ENCODE data around the gene ALDH1A2.

The ALDH1A2 gene

GRCh38 chr15:57994221-57995049 lies 71.1 kb downstream of the ALDH1A2 start:
- no peak for DNase-seq (ENCODE audit: low spot score)

- DNase-seq (ENCODE audit: low spot score): no peak
Measured at GRCh38 chr15:57993409-57994145, 71.9 kb downstream of the ALDH1A2 start.

GRCh38 chr15:57992761-57993355 lies 72.7 kb downstream of the ALDH1A2 start:
- DNase-seq (ENCODE audit: low spot score): no peak

DNA sequence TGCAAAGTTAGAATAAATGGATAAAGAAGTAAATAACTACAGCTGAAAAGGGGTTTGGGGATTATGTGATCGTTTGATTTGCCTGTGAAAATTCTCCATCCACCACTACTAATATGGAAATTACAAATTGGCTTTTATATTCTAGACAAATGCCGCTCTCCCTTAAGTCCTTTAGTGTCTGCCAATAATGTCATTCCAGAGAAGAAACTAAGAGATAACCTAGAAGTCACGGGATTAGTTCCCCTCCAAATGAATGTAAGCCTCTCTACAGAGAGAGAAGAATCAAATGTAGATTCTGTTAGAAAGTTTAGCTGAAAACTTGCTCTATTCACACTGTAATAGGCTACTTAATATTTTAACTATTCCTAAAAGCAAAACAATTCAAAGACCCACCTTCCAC lies 92.0 kb downstream of the ALDH1A2 start:
- DNase-seq (ENCODE audit: low spot score): no peak

DNA sequence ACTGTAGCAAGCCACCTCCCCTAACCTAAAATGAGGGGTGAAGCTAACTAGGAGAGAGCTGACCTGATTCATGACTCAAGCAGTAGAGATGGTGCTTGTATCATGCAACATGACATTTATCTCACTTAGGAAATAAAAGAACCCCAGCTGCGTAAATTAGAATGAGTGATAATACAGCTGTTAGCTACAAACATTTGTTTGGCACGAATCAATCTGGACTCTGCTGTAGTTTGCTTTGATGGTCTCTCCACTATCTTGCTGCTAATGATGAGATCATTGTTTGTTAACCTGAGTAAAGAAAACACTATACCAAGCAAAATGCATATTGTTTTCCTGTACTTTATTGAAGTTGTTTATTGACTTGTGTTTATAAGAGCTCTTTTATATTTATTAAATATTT lies 92.6 kb downstream of the ALDH1A2 start:
- DNase-seq (ENCODE audit: low spot score): no peak

- DNase-seq (ENCODE audit: low spot score): no peak
Measured at GRCh38 chr15:57969996-57970395, 95.5 kb downstream of the ALDH1A2 start.

- no peak for DNase-seq (ENCODE audit: low spot score)
Measured at GRCh38 chr15:57969355-57969754, 96.2 kb downstream of the ALDH1A2 start.

GRCh38 chr15:57962887-57963286 lies 102.6 kb downstream of the ALDH1A2 start:
- no peak for DNase-seq (ENCODE audit: low spot score)

- no peak for DNase-seq (ENCODE audit: low spot score)
Measured at GRCh38 chr15:57961919-57962318, 103.6 kb downstream of the ALDH1A2 start.

- no peak for DNase-seq (ENCODE audit: low spot score)
Measured at GRCh38 chr15:57957113-57957512, 108.4 kb downstream of the ALDH1A2 start.

GRCh38 chr15:57953874-57954273 lies 111.6 kb downstream of the ALDH1A2 start:
- DNase-seq (ENCODE audit: low spot score): no peak

DNA sequence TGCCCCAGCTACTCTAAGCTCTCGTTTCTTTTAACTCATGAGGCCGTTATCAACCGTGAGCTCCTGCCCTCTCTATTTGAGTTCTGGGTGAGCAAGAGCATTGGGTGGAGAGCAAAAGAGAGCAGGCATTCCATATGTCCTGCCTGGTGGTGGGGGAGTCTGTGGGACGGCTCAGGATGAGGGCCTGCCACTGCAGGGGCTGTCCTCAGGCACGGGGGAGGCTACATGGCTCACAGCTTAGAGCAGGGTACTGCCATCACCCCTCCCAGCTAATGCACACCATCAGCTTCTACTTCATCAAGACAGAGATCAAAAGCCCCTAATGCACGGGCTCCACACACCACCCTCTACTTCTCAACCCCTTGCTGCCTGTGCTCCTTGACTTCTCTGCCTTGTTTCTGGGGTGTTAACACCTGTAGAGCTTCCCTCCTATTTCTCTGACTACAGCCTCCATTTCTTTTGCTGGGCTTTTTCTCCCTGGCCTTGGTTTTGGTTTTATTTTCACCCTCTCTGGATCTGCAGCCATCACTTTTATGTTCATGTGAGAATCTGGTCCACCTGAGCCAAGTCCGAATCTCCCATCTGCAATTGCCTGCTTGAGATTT lies 114.1 kb downstream of the ALDH1A2 start:
- no peak for DNase-seq (ENCODE audit: low spot score)

DNA sequence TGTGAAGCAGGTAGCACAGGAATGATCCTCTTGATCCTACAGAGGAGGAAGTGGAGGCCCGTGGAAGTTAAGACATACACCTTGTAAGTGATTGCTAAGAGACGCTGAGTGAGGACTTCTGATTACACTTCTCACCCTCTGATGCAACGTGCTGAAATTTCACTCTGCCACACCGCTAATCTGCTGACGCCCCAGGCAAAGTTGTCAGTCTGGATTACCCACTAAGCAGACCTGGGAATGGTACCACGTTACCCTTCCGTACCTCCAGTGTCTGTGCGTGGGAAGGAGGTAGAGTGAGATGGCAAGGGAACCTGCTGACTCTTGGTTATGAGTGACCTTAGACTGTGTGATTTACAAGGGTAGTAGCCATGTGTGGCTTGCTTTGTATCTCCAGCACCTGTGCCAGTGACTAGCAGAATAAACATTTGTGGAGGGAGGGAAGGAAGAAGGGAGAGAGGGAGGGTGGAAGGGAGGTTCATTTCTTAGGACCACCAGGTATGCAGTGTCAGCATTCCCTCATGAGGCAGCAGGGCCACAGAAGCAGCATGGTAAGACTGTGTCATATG lies 115.0 kb downstream of the ALDH1A2 start:
- DNase-seq (ENCODE audit: low spot score): no peak

- no peak for DNase-seq (ENCODE audit: low spot score)
Measured at GRCh38 chr15:57949374-57949943, 116.1 kb downstream of the ALDH1A2 start.

DNA sequence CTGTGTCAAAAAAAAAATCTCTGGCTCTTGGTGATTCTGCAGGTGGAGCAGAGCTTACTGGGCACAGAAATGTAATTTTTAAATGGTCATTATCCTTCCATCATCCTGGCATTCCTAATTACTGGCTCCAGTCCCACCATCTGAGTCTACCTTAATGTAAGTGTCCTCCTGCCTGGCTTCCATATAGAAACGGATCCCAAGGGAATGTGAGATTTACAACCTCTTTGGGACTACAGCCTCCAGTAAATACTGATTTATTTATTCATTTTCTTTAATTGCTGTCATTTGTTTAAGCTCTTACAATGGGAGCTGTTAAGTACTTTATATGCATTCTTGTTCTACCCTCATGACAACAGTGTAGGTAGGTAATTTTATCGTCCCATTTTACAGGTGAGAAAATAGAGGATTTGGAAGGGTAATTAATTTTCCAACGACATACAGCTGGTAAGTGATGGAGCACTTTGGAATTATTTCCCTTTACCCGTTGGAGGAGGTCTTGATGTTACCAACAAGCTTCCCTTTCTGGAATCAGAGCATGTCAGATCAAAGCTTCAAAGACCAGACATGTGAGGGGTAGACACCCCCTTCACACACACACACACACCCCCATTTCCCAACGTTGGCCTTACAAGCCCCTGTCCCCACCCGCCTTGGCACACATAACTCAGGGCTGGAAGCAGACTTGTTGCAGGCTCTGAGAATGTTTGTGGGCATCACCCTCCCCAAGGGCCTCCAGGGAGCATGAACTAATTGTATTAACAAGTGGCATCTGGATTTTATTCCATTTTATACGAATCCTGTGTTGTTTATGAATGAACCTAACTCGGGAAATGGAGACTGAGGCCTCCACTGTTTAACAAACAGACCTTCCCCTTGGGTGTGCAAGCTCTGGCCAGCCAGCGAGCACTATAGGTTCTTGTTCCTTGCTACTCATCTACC lies 116.9 kb downstream of the ALDH1A2 start:
- no peak for DNase-seq (ENCODE audit: low spot score)

DNA sequence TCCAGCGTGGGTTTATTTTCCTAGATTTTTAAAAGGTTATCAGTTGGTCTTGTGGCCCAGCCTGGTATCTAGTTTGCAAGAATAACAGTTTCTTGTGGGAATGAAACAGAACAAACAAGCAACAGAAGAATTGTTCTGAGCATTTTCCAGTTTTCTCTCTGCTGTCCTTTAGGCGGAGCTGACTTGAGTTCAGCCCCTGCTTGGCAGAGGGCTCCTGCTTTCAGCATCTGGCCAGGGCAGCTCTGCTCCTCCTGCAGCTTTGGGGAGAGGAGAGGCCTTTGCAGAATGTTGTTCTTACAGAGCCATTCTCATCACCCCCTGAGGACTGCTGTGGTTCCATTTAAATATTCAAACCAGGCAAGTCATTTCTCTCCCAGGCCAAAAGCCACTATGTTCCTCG lies 117.7 kb downstream of the ALDH1A2 start:
- DNase-seq (ENCODE audit: low spot score): no peak

- DNase-seq (ENCODE audit: low spot score): no peak
Measured at GRCh38 chr15:57947282-57947681, 118.2 kb downstream of the ALDH1A2 start.

DNA sequence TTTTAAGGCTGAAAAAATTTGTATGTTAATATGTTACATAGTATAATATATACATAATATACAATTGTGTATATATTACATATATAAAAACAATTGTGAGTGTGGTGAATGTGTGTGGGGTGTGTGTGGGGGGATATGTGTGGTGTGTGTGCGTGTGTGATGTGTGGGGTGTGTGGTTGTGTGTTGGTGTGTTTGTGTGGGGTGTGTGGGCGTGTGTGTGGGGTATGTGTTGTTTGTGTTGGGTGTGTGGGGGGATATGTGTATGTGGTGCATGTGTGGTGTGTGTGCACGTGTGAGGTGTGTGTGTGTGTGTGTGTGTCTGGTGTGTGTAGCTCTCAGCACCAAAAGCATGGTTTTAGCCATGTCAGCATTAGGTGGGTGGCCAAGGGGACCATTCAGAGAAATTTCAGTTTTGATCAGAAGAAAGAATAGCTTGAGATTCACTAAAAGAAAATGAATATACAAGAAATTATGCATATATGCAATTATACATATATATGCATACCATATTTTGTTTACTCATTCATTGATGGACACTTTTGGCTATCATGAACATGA lies 118.9 kb downstream of the ALDH1A2 start:
- no peak for DNase-seq (ENCODE audit: low spot score)

DNA sequence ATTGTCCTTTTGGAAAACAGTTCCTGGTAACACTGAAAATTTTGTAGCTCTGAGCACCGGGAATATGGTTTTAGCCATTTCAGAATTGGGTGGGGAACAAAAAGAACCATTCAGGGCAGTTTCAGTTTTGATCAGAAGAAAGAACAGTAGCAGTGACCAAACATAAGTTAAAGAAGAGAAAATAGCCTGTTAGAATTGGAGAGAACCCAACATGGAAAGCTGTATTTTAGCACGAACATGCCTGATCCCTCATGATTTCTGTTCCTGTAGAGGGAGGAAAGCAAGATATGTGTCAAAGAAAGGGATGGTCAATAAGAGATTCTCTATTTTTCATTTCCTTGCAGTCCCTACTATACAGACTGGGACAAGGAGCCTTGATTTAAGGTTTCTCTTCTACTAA lies 119.9 kb downstream of the ALDH1A2 start:
- no peak for DNase-seq (ENCODE audit: low spot score)

- DNase-seq (ENCODE audit: low spot score): no peak
Measured at GRCh38 chr15:57943754-57944420, 121.6 kb downstream of the ALDH1A2 start.
